GM19035 (cell line): ENCODE data around the gene C1orf226.
"Not testable (repeated sequence)": the region's sequence is repeated elsewhere in the genome, so short reads cannot be mapped to it uniquely, and the experiment has no call there.

Source experiments
- ATAC-seq: cut with Tn5 transposase; IDR thresholded peaks from one replicate; pipeline ENCODE4 v1.9.1; 2021; ENCODE audit not compliant: unreplicated experiment

C1orf226 gene

GRCh38 chr1:162404550-162405160, 23.1 kb downstream of the C1orf226 start:
- no peak for ATAC-seq

GRCh38 chr1:162405800-162406199, 24.3 kb downstream of the C1orf226 start:
- no peak for ATAC-seq

GRCh38 chr1:162406811-162407210, 25.3 kb downstream of the C1orf226 start:
- no peak for ATAC-seq

- no peak for ATAC-seq
Observed at GRCh38 chr1:162407539-162407938, 26.0 kb downstream of the C1orf226 start.

GRCh38 chr1:162412002-162412401, 30.5 kb downstream of the C1orf226 start, which contains the start of gene SH2D1B:
SH2D1B (minus strand) TSS chr1:162412136; CDS start chr1:162412016, 120 bp downstream.
- ATAC-seq = no peak

GRCh38 chr1:162416215-162416614, 34.7 kb downstream of the C1orf226 start:
- ATAC-seq = no peak

- no peak for ATAC-seq
Observed at GRCh38 chr1:162416909-162417308, 35.4 kb downstream of the C1orf226 start.

GRCh38 chr1:162417650-162418049, 36.1 kb downstream of the C1orf226 start:
- ATAC-seq = no peak

GRCh38 chr1:162418584-162418983, 37.1 kb downstream of the C1orf226 start:
- not testable (repeated sequence) for ATAC-seq

GRCh38 chr1:162419450-162419931, 38.0 kb downstream of the C1orf226 start:
- not testable (repeated sequence) for ATAC-seq

- no peak for ATAC-seq
Observed at GRCh38 chr1:162420120-162420519, 38.6 kb downstream of the C1orf226 start.

- ATAC-seq = no peak
Observed at GRCh38 chr1:162421258-162422164, 40.0 kb downstream of the C1orf226 start.

- no peak for ATAC-seq
Observed at GRCh38 chr1:162422662-162423375, 41.3 kb downstream of the C1orf226 start.

- no peak for ATAC-seq
Observed at GRCh38 chr1:162430583-162430982, 49.1 kb downstream of the C1orf226 start.

- ATAC-seq = not testable (repeated sequence)
Observed at GRCh38 chr1:162432977-162433713, 51.6 kb downstream of the C1orf226 start.
